ENCODE measurements around the gene ESPL1. TPM values are rescaled to one million over a fixed set of nuclear protein-coding genes. Genes with fewer than 3 reads are reported as not detected.
"Not testable (repeated sequence)": the region's sequence is repeated elsewhere in the genome, so short reads cannot be mapped to it uniquely, and the experiment has no call there.

Gene ESPL1
- total and polyA plus RNA-seq, 2 donors (not counting 3 experiments of a cell fraction or from before 2014, with no cell fraction given), result 16.2 to 42.7 TPM

- ChIA-PET CTCF (interaction anchor here (0.6 to 2.1 kb wide), 13 partner anchors 16 to 206 kb away, joined by 3 to 31 read pairs (median 4); partner anchors contain the start of genes AAAS and TARBP2), POLR2A (interaction anchor here (1.0 to 1.5 kb wide), 3 partner anchors 26 to 206 kb away, joined by 4 to 6 read pairs (median 5); partner anchors contain the start of genes AAAS and TARBP2)
- FAIRE-seq (peak; percentile 98), DNase-seq (ENCODE audit: low read depth, low spot score) (peak; percentile 96)
- dilution Hi-C loops (cut with MboI; ENCODE audit: extremely low pct_ligation_motif_present, low sequenced_read_pairs), result no loop called here
- Histone ChIP-seq H3K79me2 (ENCODE audit: control insufficient read depth, insufficient read depth, low read length) (peaks cover 25% of the 10 kb centered on the region), H3K4me2 (ENCODE audit: insufficient read depth, low read length) (peak within 1 kb of the TSS; percentile 77), H3K9ac (replicated peaks; ENCODE audit: extremely low read depth, insufficient read depth, low read length) (peak within 1 kb of the TSS; percentile 85), H2AFZ (ENCODE audit: low read depth, low read length) (peak within 1 kb of the TSS; percentile 78), H3K27me3 (ENCODE audit: control insufficient read depth in 2 of 2, insufficient read depth in 2 of 2, low read length in 2 of 2) (no peaks in the 10 kb centered on the region), H3K27ac (ENCODE audit: insufficient read depth, low read depth, low read length) (peak within 1 kb of the TSS; percentile 63), H3K4me3 (replicated peaks in 1 of 3; ENCODE audit: insufficient read depth in 1 of 3, low read depth in 1 of 3, low read length in 3 of 3) (peak within 1 kb of the TSS; percentile 71 to 82 (median 82)), H3K9me3 (replicated peaks; ENCODE audit: control insufficient read depth, insufficient read depth, low read length) (no peaks in the 10 kb centered on the region), H3K9me1 (replicated peaks; ENCODE audit: control insufficient read depth, extremely low read depth, insufficient read depth, low read length) (no peaks in the 10 kb centered on the region), H3K36me3 (ENCODE audit: control insufficient read depth in 2 of 2, extremely low read depth in 1 of 2, insufficient read depth in 2 of 2, low read length in 2 of 2) (peaks cover under 1 to 4% of the 10 kb centered on the region in 2 experiments), H4K20me1 (replicated peaks; ENCODE audit: control insufficient read depth, extremely low read depth, insufficient read depth, low read length) (no peaks in the 10 kb centered on the region), H3K4me1 (ENCODE audit: control insufficient read depth, extremely low read depth, insufficient read depth, low read length) (peaks cover 31% of the 10 kb centered on the region)
- intact Hi-C loops (cut with micrococcal nuclease), result loop anchor here (2.0 kb wide), 2 partner anchors 26 to 74 kb away; partner anchors contain the start of gene ESPL1
- no TSS peak for BruUV-seq (replicated peaks)
- TF ChIP-seq JUN (IDR thresholded peaks at IDR 0.05; ENCODE audit: borderline replicate concordance, insufficient read depth, insufficient read length, low read depth) (no peak), POLR2A (IDR thresholded peaks at IDR 0.05; ENCODE audit: low read depth, low read length) (peak; percentile 84), MYC (IDR thresholded peaks at IDR 0.05; ENCODE audit: low read depth, low read length) (peak; percentile 9), POLR2AphosphoS5 (IDR thresholded peaks at IDR 0.05; ENCODE audit: insufficient read depth, low read depth, low read length) (peak; percentile 72)
Measured at GRCh38 chr12:53295070-53295890, 27.2 kb downstream of the ESPL1 start, which contains the start of gene PFDN5. Gene PFDN5 (plus strand): TSS chr12:53295542. CDS start chr12:53295568, 26 bp downstream.

DNA sequence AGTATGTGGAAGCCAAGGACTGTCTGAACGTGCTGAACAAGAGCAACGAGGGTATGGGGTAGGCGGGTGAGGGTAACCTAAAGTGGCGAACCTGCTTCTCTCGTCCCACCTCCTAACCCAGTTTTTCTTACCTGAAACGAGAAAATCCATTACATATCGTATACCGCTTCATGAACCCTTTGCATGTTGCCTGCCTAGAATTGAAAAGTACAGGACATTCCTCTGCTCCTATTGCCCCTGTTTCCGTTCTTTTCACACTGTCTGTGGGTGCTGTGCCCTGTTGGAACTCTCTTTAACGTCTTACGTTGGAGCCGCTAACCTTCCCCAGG is 27.8 kb downstream of the ESPL1 start:
- H3K27ac ChIP-seq (ENCODE audit: insufficient read depth, low read depth, low read length), result peak overlapping the region; percentile 63
- ChIA-PET POLR2A (interaction anchor here (1.0 to 1.5 kb wide), 3 partner anchors 25 to 205 kb away, joined by 4 to 6 read pairs (median 5); partner anchors contain the start of genes AAAS and TARBP2), CTCF (interaction anchor here (0.6 to 2.1 kb wide), 13 partner anchors 16 to 205 kb away, joined by 3 to 31 read pairs (median 4); partner anchors contain the start of genes AAAS and TARBP2)
- peak overlapping the region; percentile 78 for H2AFZ ChIP-seq (ENCODE audit: low read depth, low read length)
- dilution Hi-C loops (cut with MboI; ENCODE audit: extremely low pct_ligation_motif_present, low sequenced_read_pairs), result no loop called here
- H3K9ac ChIP-seq (replicated peaks; ENCODE audit: extremely low read depth, insufficient read depth, low read length), result peak overlapping the region; percentile 85
- peak overlapping the region; percentile 77 for H3K4me2 ChIP-seq (ENCODE audit: insufficient read depth, low read length)
- TF ChIP-seq, protein P1, sequence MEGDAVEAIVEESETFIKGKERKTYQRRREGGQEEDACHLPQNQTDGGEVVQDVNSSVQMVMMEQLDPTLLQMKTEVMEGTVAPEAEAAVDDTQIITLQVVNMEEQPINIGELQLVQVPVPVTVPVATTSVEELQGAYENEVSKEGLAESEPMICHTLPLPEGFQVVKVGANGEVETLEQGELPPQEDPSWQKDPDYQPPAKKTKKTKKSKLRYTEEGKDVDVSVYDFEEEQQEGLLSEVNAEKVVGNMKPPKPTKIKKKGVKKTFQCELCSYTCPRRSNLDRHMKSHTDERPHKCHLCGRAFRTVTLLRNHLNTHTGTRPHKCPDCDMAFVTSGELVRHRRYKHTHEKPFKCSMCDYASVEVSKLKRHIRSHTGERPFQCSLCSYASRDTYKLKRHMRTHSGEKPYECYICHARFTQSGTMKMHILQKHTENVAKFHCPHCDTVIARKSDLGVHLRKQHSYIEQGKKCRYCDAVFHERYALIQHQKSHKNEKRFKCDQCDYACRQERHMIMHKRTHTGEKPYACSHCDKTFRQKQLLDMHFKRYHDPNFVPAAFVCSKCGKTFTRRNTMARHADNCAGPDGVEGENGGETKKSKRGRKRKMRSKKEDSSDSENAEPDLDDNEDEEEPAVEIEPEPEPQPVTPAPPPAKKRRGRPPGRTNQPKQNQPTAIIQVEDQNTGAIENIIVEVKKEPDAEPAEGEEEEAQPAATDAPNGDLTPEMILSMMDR (IDR thresholded peaks at IDR 0.05; ENCODE audit: extremely low read depth in 1 of 2, insufficient read depth in 1 of 2, low read depth in 1 of 2, low read length in 2 of 2), result no peak
- no peak for TF ChIP-seq FOS (IDR thresholded peaks at IDR 0.05; ENCODE audit: borderline replicate concordance, insufficient read depth, low read length)
- peaks cover 0 to 4% of the 10 kb centered on the region in 2 experiments for H3K36me3 ChIP-seq (ENCODE audit: control insufficient read depth in 2 of 2, extremely low read depth in 1 of 2, insufficient read depth in 2 of 2, low read length in 2 of 2)
- FAIRE-seq (no peak), DNase-seq (ENCODE audit: low read depth, low spot score) (no peak)
- H3K9me3 ChIP-seq (replicated peaks; ENCODE audit: control insufficient read depth, insufficient read depth, low read length), result no peaks in the 10 kb centered on the region
- H3K79me2 ChIP-seq (ENCODE audit: control insufficient read depth, insufficient read depth, low read length), result peaks cover 30% of the 10 kb centered on the region
- H4K20me1 ChIP-seq (replicated peaks; ENCODE audit: control insufficient read depth, extremely low read depth, insufficient read depth, low read length), result no peaks in the 10 kb centered on the region
- H3K9me1 ChIP-seq (replicated peaks; ENCODE audit: control insufficient read depth, extremely low read depth, insufficient read depth, low read length), result no peaks in the 10 kb centered on the region
- BruUV-seq (replicated peaks), result TSS peak; percentile 55
- H3K27me3 ChIP-seq (ENCODE audit: control insufficient read depth in 2 of 2, insufficient read depth in 2 of 2, low read length in 2 of 2), result no peaks in the 10 kb centered on the region
- H3K4me3 ChIP-seq (replicated peaks in 1 of 3; ENCODE audit: insufficient read depth in 1 of 3, low read depth in 1 of 3, low read length in 3 of 3), result peak overlapping the region; percentile 71 to 82 (median 82)
- H3K4me1 ChIP-seq (ENCODE audit: control insufficient read depth, extremely low read depth, insufficient read depth, low read length), result peaks cover 35% of the 10 kb centered on the region
- intact Hi-C loops (cut with micrococcal nuclease), result loop anchor here (2.0 kb wide), 2 partner anchors 27 to 75 kb away; partner anchors contain the start of gene ESPL1

DNA sequence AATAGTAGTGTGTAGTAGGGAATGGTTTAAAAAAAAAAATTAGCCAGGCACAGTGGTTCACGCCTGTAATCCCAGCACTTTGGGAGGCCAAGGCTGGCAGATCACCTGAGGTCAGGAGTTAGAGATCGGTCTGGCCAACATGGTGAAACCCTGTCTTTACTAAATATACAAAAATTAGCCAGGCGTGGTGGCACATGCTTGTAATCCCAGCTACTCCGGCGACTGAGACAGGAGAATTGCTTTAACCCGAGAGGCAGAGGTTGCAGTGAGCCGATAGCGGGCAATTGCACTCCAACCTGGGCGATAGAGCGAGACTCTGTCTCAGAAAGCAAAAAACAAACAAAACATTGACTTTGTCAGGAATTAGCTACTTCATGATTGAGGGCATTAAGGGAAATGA is 29.0 kb downstream of the ESPL1 start:
- POLR2A ChIA-PET; H3K4me3 ChIP-seq (replicated peaks in 1 of 3; ENCODE audit: insufficient read depth in 1 of 3, low read depth in 1 of 3, low read length in 3 of 3); DNase-seq (ENCODE audit: low read depth, low spot score); H3K36me3 ChIP-seq (ENCODE audit: control insufficient read depth in 2 of 2, extremely low read depth in 1 of 2, insufficient read depth in 2 of 2, low read length in 2 of 2); H3K9ac ChIP-seq (replicated peaks; ENCODE audit: extremely low read depth, insufficient read depth, low read length); H2AFZ ChIP-seq (ENCODE audit: low read depth, low read length); intact Hi-C loops (cut with micrococcal nuclease); H4K20me1 ChIP-seq (replicated peaks; ENCODE audit: control insufficient read depth, extremely low read depth, insufficient read depth, low read length); H3K27ac ChIP-seq (ENCODE audit: insufficient read depth, low read depth, low read length); dilution Hi-C loops (cut with MboI; ENCODE audit: extremely low pct_ligation_motif_present, low sequenced_read_pairs); BruUV-seq (replicated peaks); H3K27me3 ChIP-seq (ENCODE audit: control insufficient read depth in 2 of 2, insufficient read depth in 2 of 2, low read length in 2 of 2); H3K4me2 ChIP-seq (ENCODE audit: insufficient read depth, low read length); H3K9me3 ChIP-seq (replicated peaks; ENCODE audit: control insufficient read depth, insufficient read depth, low read length); FAIRE-seq; H3K9me1 ChIP-seq (replicated peaks; ENCODE audit: control insufficient read depth, extremely low read depth, insufficient read depth, low read length): not testable (repeated sequence)
- CTCF ChIA-PET, result interaction anchor here (3.4 to 5.1 kb wide), 2 partner anchors 24 to 83 kb away, joined by 36 to 49 read pairs; partner anchors contain the start of gene AAAS
- H3K79me2 ChIP-seq (ENCODE audit: control insufficient read depth, insufficient read depth, low read length), result peaks cover 32% of the 10 kb centered on the region
- peaks cover 35% of the 10 kb centered on the region for H3K4me1 ChIP-seq (ENCODE audit: control insufficient read depth, extremely low read depth, insufficient read depth, low read length)
